Vagina (tissue), 2 donors: ENCODE measurements around the gene FOXN3.

ENCODE experiments used
- CTCF ChIP-seq, 3 experiments: fragments of 450-650 bp in 2 of 3; fragments of 200-600 bp in 1 of 3; sonication (generic) in 1 of 3; IDR thresholded peaks; one replicate each; pipeline ENCODE4 v1.5.1; 2017 to 2019; ENCODE audit warnings: antibody characterized with exemption in 3 of 3, mild to moderate bottlenecking in 2 of 3, moderate library complexity in 2 of 3
- POLR2AphosphoS5 ChIP-seq, 2 donors: sonication (generic); formaldehyde crosslinking; IDR thresholded peaks; one replicate each; pipeline ENCODE4 v1.9.0; 2017; ENCODE audit warnings: antibody characterized with exemption in 2 of 2, mild to moderate bottlenecking in 2 of 2, low read depth in 1 of 2; ENCODE audit not compliant: insufficient read depth in 1 of 2

GRCh38 chr14:89399157-89399556 is 17.9 kb downstream of the FOXN3 start:
- TF ChIP-seq CTCF (IDR thresholded peaks at IDR 0.05) (no peak), POLR2AphosphoS5 (IDR thresholded peaks at IDR 0.05; ENCODE audit: insufficient read depth in 1 of 2, low read depth in 1 of 2) (no peak)
